HG03460 (cell line): Measurements from ENCODE around the gene FAM3D.

ENCODE experiments used
- ATAC-seq: cut with Tn5 transposase; IDR thresholded peaks from one replicate; pipeline ENCODE4 v1.9.1; 2021; ENCODE audit not compliant: unreplicated experiment

Gene FAM3D

DNA sequence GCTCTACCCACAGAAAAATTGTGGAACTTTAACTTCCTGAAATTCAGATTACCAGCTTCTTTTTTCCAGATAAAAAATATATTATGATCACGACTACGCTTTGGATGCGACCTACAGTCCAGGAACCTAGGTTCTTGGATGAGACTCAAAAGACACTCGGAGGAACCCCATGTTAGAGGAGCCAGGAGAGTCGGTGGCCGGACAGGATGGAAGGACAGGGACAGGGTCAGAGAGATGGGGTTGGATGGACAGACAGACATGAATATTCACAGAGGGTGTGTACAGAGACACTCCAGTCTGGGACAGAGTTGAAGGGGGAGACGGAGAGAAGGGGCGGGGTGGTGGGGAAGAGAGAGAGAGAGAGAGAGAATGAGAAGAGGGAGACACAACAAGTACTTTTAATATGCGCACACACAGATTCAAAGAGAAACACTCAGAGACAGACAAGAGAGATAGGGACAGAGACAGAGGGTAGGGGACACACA is 9.5 kb downstream of the FAM3D start:
- ATAC-seq: no peak

DNA sequence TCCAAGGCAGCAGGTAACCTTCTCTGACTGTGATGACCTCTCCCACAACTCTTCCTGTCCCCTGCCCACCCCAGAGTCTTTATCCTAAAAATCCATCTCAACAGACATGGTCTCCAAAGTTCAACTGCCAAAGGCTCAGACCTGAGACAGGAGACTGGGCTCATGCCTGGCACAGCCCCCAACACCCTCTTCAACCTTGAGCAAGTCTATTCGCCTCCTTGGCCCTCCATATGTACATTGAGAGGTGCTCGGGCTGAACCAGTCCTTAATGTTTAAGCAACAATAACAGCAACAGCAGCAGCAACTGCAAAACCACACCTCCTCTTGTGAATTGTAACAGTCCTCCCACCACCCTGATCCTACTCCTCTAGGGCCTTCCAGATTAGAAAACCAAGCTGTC is 9.9 kb downstream of the FAM3D start:
- ATAC-seq: no peak

DNA sequence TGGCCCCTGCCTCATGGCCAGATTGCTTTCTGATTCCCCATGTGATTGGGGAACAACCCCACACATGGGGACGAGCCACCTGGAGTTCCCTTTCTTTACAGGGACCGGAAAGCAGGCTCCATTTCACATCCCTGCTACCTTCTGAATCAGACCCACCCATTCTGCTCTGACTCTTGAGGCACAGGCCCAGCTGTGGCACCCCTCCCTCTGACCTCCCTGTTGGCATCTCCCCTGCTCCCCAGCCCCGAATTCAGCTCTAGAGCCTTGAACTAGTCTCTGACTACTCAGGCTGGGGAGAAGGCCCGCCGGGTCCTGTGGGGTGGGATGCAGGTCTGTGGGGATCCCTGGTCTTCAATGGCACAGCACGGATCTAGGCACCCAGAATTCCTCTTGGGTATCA is 12.1 kb downstream of the FAM3D start:
- no peak for ATAC-seq

DNA sequence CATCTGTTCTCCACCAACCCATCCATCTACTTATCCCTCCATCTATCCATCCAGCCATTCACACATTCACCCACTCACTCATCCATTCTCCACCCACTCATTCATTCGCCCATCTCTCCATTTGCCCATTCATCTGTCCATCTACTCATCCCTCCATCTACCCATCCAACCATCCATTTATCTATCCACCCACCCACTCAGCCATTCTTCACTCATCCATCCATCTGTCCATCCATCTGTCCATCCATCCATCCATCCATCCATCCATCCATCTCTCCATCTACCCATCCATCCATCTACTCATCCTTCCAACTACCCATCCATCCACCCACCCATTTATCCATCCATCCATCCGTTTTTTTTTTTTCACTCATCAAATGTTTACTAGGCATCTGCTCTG is 13.9 kb downstream of the FAM3D start:
- ATAC-seq: no peak

DNA sequence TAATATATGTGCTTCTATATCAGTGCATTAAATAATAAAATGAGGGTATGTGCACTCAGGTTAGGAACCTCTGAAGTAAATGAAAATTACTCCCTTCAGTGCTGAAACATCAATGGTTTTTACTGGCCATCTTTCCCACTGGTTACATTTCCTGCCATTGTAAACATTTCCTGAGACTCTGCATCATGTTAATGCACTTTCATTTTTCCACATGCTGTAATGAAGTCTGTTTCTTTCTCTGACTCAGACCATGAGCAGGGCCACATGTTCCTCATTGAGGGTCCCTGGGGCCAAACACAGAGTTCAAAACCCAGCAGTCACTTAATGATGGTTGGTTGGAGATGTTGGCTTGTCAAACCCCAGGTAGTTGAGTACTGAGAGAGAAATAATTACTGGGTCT is 15.3 kb downstream of the FAM3D start:
- no peak for ATAC-seq

DNA sequence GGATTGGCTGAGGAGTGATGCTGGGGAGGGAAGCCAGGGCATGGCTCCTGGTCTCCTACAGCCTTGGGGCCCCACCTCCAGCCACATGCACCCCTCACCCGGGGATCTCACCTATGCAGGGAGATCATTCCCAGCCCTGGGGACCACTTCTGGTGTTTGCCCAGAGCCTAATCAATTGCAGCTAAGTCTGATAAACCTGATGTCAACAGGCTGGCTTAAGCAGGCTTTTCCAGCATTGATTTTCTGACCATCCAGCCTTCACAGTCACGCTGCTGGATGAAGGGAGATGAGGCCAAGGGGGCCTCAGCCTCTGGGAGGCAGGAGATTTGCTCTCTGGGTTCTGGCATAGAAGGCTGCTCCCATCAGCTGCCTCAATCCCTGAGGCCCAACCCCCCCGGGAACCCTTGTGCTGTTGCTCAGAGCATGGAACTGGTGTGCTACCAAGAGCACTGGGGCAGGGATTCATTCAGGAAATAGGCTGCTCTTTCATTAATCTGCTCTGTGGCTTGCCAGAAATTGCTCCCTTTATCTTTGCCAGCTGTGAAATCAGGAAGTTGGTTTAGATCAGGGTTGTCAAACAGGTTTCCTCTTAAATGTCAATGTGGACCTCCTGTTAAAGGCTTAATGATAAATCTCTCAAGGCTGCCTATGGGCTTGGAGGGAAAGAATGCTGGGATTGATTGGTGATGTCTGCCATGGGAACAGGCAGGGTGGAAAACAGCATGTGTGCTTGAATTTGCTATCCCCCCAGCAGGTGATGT is 19.0 kb downstream of the FAM3D start:
- no peak for ATAC-seq

DNA sequence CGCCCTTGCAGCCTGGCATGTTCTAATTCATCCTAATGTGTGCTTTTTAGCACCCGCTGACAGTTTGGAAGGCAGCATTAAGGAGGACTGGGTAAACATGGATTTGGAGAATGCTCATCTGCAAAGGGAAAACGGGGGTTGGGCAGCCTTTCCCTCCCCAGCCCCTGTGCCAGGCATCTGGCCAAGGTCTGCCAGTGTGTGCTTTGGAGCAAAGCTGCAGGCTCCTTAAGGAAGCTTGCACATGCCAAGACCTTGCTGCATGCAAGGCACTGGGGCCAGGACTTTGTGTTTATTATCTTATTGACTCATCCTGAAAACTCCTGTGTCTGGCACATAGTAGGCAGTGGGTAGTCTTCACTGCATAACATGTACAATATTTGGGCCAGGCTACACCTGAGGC is 20.1 kb downstream of the FAM3D start:
- ATAC-seq: no peak

DNA sequence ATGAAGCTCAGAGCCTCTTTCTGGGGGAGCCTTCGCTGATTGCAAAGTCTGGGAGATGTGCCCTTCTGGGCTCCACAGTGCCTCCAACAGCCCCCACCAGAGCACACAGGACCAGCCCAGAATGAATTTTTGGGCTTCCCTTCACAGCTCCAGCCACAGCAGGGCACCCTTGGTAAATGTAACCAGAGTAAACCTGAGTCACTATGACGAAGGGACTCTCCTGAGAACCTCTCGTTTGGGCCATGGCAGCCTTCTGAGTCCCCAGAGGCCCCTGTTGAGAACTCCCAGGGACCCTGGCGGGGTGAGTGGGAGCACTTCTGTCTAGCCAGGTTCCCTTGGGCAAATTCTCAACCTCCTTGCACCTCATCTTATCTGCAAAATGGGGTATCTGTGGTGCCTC is 20.8 kb downstream of the FAM3D start:
- no peak for ATAC-seq

DNA sequence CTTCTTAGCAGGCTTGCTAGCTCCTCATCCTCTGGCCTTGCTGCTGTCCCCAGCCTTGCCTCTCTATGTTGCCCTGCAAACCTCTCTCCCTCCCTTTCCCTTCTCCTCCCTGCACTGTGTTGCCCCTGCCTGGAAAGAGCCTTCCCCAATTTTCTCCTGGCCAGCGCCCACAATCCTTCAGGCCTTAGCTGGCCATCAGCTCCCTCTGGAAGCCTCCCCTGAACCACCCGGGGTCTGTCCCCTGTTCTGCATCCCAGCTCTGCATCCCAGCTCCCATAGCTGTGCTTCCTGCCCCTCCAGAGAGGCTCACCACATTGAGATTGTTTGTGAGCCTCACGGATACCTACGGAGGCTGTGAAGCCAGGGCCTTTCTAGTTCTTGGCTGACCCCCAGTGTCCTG is 23.7 kb downstream of the FAM3D start:
- no peak for ATAC-seq

DNA sequence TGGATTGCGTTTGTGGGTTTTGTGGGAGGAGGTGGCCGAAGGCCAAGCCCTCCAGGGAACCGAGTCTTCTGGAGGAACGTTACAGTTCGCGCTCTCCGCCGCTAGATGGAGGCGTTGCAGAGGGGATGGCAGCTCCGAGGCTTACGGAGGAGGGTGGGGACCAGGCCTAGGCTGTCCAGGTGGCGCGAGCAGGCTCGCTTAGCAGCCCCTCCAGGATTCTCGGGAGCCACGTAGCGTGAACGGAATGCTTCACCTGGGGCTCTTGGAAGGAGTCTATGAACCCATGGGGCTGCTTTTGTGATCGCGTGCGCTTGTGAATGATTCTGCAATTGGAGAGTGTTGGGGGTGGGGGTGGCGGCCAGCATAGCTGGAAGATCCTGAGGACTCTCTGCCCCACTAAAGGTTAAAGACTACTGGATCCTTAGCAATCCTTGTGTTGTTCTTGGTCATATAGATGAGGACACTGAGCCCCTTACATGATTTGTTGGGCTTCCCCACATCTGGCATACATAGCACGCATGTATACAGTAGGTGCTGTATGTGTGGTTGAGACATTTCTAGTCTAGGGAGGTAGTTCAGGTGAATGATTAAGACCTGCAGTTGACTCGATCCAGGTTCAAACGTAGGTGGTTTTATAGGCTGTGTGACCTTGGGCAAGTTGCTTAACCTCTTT is 25.7 kb downstream of the FAM3D start:
- peak; percentile 76 for ATAC-seq

DNA sequence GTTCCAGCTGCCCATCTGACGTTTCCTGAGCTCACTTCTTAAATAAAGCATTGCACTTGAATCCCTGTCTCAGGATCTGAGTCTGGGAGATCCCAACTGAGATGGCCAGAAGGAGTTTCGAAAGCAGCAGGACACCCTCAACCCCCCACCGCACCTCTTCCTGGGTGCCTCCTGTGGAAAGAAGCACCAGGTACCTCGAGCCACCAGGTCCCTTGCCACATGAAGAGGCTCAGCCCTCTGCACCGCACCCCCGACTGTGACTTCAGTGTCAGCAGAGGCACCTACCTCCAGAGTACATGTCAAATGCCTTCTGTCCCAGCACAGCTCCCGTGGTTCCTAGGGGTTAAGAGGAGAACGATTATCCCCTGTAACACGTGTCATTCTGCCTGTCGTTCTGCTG is 26.7 kb downstream of the FAM3D start:
- ATAC-seq: no peak

DNA sequence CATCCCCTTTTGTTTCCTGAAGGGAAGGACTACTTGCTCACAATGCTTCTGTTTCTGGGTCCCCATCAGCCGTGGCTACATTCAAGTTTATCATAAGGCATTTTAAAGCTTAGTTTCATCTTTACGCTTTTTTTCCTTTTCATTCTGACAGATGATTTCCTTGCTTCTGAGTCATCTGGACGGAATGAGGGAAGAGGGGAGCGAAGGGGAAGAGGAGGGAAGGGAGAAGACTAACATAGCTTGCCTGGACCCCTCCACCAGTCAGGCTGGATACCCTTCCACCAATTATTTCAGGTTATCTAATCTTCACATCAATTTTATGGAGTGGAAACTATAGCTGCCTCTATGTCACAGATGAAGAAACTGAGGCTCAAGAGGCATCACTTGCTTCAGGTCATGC is 27.6 kb downstream of the FAM3D start:
- no peak for ATAC-seq

DNA sequence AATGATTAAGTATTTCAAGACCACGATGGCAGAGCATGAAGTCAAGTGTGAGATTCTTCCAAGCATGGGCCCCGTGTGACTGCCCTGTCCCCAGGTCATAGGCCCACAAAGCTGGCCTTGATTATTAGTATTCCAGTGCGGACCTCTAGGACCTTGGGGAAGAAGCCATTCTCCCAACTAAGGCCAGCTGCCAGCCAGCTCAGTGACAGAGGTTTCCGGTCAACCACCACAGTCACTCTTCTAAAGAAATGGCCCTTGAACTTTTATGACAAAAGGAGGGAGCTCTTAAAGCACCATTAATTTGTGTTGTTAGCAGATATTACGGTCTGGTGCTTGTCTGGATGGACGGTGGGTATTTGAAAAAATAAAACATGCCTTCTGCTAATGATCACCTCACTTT is 28.0 kb downstream of the FAM3D start:
- no peak for ATAC-seq

DNA sequence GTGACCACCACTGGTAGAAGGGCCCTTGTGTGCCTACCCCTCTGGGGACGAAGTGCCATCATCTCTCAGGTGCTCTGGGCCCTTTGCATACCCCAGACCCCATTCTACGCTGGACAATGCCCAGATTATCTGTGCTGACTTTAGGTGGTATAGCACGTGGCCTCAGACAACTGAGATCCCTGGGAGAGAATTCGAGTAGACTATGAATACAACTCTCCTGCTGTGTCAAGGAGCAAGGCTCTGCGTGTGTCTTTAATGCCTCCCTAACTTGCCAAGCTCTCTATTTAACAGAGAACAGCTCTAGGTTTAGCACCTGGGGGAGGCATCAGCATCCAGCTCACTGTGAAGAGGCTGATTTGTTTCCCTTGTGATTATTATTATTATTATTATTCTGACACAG is 29.1 kb downstream of the FAM3D start:
- no peak for ATAC-seq

DNA sequence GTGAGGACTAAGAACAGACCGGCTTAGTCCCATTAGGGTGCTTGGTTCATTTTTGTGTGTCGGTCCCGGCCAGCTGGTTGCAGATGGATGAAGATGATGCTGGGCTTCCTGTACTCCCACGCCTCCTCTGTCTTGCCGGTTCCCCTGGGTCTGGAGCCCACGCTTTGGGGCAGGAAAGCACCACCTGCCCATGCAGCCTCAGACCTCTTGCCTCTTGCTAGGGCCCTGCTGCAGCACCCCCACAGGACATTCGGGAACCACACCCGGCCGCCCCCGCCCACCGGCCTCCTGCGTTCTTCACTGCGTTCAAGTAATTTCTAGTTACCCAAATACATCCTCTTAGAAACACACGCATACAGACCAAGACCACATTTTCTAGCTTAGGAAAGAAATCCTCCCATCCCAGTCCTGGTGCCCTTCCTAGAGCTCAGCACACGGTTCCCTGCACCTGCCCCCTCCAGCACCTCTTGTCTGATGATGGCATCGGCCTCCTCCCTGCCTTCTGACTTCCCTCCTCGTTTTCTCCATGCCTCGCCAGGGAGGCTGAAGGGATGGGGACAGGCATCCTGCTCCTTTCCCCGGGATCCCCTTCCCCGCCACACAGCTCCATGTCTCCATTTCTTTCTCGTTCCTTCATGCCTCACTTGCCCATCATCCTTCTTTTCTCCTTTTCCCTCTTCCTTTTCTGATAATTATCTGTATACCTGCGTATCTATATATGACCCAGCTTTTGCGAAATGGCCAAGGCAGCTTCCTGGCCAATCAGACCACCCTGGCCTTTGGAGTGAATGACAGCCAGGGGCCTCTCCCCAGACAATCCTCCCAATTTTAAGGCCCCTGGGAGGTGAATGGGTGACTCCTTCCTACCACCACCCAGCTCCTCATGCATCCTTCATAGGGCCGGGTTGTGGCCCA is 30.9 kb downstream of the FAM3D start:
- ATAC-seq: no peak

DNA sequence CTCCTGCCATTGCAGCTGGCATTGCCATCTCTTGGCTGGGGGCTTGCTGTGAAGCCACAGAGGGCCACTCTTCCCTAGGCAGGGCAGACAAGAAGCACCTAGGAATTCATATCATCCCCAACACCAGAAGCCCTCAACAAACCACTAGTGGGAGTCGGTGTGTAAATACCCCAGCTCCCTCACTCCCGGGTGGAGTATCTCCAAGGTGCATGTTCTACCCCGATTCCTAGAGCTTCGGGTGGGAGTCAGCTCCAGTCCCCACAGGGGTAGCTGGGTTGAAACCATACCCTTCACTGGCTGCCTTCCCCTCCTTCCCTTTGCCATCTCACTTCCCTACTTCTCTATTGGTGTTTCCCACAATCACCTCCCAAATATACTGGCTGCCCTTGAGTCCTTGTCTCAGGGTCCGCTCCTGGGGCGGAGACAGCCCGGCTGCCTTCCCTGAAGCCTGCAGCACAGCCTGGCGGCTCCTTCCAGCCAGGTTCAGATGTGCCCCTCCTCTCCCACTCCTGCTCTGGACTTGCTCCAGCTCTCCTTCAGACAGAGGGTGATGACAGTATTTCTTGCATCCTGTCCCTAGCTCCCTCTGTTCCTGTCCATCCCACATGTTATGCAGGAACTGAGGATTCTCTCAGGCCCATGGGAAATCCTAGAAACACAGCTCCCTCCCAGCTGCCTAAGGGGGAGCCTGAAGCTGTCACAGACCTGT is 33.3 kb downstream of the FAM3D start:
- ATAC-seq: no peak

DNA sequence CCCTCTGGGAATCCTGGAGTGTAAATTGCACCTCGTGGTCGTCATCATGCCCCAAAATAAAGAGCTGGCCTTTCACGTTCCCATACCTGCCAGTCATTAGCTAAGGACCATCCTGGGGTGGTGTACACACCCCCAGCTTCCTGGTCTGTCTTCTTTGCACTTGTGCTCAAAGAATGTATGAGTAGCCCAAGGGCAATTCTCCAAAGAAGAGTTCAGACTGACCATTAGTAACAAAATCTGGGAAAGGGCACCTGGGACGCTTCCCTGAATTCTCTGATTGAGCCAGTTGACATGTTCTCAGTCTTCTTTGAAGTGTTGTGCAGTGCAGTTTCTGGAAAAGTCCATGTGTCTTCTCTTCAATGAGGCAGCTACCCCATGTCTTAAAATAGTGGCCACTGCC is 34.8 kb downstream of the FAM3D start:
- ATAC-seq: no peak

DNA sequence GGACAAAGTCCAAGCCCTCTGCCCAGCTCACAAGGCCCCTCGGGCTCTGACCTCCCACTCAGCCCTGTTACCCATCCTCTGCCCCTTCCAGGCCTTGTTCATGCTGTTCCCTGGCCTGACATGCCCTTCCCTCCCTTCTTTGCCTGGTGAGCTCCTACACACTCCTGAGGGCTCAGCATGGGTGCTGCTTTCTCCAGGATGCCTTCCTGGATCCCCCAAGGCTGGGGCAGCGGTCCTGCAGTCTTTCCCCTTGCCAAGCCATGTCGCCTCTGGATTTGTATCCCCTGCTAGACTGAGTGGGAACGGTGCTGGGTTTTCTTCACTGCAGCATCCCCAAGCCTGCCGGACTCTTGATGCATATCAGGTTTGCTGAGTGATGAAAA is 35.9 kb downstream of the FAM3D start:
- ATAC-seq: no peak

DNA sequence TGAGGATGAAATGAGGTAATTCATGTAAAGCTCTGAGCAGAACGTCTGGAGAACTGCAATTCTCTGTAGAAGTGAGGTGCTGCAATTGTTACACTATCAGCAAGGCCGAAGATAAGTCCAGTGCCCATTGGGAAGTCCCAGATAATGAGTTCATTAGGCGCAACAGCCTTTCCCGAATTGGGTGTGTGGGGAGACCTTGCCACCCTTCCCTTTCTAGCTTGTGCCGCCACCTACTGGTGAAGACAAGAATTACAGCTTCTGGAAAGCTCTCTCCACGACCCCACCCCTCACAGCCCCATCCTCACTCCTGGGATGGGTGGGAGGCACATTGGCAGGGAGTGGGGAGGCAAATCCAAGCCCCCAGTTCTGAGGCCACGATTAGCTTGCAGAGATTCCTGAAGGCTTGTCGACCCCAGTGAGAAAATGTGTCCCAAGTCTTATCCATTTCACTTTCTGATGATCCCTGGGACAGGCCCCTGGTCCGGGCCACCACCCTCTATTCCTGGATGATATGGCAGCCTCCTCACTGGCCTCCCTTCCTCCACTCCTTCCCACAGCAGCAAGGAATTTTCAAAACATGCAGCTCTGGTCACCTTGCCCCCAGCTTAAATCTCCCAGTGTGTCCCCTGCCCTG is 36.4 kb downstream of the FAM3D start:
- ATAC-seq: no peak

DNA sequence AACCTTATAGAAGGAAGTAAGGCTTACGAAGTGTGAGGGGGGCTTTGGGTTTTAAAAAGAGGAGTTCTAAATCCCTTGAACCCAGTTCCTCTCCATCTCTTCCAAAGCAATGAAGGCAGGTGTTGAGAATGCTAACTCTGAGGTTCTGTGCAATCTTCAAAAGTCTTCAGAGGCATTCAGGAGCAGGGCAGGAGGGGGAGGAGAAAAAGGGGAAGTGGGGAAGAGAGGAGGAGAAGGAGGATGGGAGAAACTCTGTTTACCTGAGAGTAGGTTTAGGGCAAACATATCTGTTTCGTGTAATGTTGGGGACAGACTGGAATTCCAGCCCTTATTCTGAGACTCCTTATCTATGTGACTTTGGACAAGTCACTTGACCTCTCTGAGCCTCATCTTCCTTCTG is 36.9 kb downstream of the FAM3D start:
- no peak for ATAC-seq
